Progenitor cell of endocrine pancreas (in vitro differentiated cells): ENCODE data around the gene RUNDC3A. TPM values are rescaled to one million over a fixed set of nuclear protein-coding genes. Genes with fewer than 3 reads are reported as not detected.

Source experiments
- DNase-seq: peaks from one replicate; pipeline ENCODE4 v3.0.0; 2021; ENCODE audit warnings: low spot score; ENCODE audit not compliant: unreplicated experiment
- H3K27ac Mint-ChIP-seq: 2 replicates; pipeline ENCODE4 v1.8.0; 2021; ENCODE audit warnings: mild to moderate bottlenecking, moderate library complexity, mixed read lengths
- H3K27me3 Mint-ChIP-seq: 2 replicates; pipeline ENCODE4 v1.8.0; 2021; ENCODE audit warnings: mixed read lengths
- H3K36me3 Mint-ChIP-seq: 2 replicates; pipeline ENCODE4 v1.8.0; 2022; ENCODE audit warnings: mixed read lengths; ENCODE audit not compliant: insufficient read depth
- H3K4me1 Mint-ChIP-seq: 2 replicates; pipeline ENCODE4 v1.8.0; 2021; ENCODE audit warnings: low read depth, mixed read lengths
- H3K4me3 Mint-ChIP-seq: 2 replicates; pipeline ENCODE4 v1.8.0; 2021; ENCODE audit warnings: low read depth, mild to moderate bottlenecking, moderate library complexity, mixed read lengths
- H3K9me3 Mint-ChIP-seq: 2 replicates; pipeline ENCODE4 v1.8.0; 2021; ENCODE audit warnings: low read depth, mixed read lengths
- CTCF ChIP-seq: fragments of 200-600 bp; sonication (generic); IDR thresholded peaks from one replicate; pipeline ENCODE4 v1.5.0; 2021; ENCODE audit warnings: antibody characterized with exemption, mild to moderate bottlenecking; ENCODE audit not compliant: unreplicated experiment
- total RNA-seq: library from RNA; stranded (reverse); gene quantifications from 2 replicates; pipeline ENCODE4 v1.2.1, GENCODE V29; 2021

RUNDC3A gene
- total RNA-seq, 1 donor from 2014 or later = 9.3 TPM

- H3K9me3 Mint-ChIP-seq = no peaks in the 10 kb centered on the region
- no peak overlapping the region for H3K4me3 Mint-ChIP-seq
- peaks cover 17% of the 10 kb centered on the region for H3K27me3 Mint-ChIP-seq
- TF ChIP-seq CTCF = no peak
- H3K4me1 Mint-ChIP-seq = peaks cover 1% of the 10 kb centered on the region
- no peak for DNase-seq
- no peaks in the 10 kb centered on the region for H3K36me3 Mint-ChIP-seq
- H3K27ac Mint-ChIP-seq = peak overlapping the region; percentile 23
These were observed 28.6 kb upstream of the RUNDC3A start for GRCh38 chr17:44279666-44280391.

DNA sequence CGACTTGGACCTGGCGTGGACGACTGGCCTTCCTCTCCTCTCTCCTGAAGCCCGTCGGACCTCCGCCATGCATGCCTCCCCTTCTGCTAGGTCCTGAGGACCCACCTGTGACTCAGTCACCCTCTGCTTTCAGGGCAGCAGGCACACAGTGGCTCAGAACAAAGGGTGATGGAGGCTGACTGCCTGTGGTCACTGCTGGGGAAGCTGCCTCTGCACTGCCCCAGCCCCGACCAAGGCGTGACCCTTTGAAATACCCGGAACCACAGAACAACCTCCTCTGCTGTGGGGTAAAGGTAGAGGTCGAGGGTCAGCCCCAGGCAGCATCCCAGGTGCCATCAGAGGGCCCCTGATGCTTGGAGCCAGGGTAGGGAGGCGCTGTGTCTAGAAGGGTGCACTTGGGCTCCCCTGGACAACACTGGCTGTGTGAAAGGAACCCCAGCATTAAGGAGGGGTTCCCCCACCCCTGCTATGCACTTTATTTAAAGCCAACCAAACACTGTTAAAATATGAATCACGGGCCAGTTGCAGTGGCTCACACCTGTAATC is 27.9 kb upstream of the RUNDC3A start:
- no peaks in the 10 kb centered on the region for H3K36me3 Mint-ChIP-seq
- H3K27ac Mint-ChIP-seq = peak overlapping the region; percentile 23
- H3K9me3 Mint-ChIP-seq = no peaks in the 10 kb centered on the region
- no peak for DNase-seq
- peaks cover 1% of the 10 kb centered on the region for H3K4me1 Mint-ChIP-seq
- H3K27me3 Mint-ChIP-seq = peaks cover 11% of the 10 kb centered on the region
- TF ChIP-seq CTCF = no peak
- H3K4me3 Mint-ChIP-seq = no peak overlapping the region

DNA sequence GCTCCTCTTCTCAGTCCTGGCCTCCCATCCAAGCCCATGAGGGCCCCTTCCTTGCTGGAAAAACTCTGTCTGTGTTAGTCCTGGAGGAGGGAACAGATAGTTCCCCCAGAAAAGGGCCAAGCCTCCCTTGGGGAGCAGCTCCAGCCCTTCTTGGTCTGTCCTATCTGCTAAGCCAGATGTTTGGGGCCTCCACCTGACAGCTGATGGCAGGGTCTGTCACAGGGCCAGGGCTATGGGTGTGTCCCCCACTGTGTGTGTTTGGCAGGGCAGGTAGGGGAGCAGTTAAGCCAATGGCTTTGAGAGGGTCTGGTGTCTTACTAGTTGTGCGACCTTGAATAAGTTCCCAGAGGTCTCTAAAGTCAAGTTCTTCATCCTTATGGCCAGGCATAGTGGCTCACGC is 26.8 kb upstream of the RUNDC3A start:
- no peak for TF ChIP-seq CTCF
- Mint-ChIP-seq H3K4me1 (peaks cover 1% of the 10 kb centered on the region), H3K27ac (no peak overlapping the region), H3K9me3 (no peaks in the 10 kb centered on the region), H3K36me3 (no peaks in the 10 kb centered on the region), H3K27me3 (peaks cover 11% of the 10 kb centered on the region), H3K4me3 (no peak overlapping the region)
- DNase-seq = no peak

- TF ChIP-seq CTCF = no peak
- Mint-ChIP-seq H3K27me3 (peaks cover 11% of the 10 kb centered on the region), H3K36me3 (no peaks in the 10 kb centered on the region), H3K4me3 (no peak overlapping the region), H3K4me1 (peaks cover 1% of the 10 kb centered on the region), H3K9me3 (no peaks in the 10 kb centered on the region), H3K27ac (no peak overlapping the region)
- no peak for DNase-seq
These were observed 26.1 kb upstream of the RUNDC3A start for GRCh38 chr17:44282264-44282663.

- Mint-ChIP-seq H3K27me3 (peaks cover 9% of the 10 kb centered on the region), H3K36me3 (no peaks in the 10 kb centered on the region), H3K4me1 (peaks cover 1% of the 10 kb centered on the region), H3K9me3 (no peaks in the 10 kb centered on the region), H3K27ac (no peak overlapping the region), H3K4me3 (no peak overlapping the region)
- no peak for DNase-seq
- TF ChIP-seq CTCF = no peak
These were observed 24.9 kb upstream of the RUNDC3A start for GRCh38 chr17:44283344-44284023.
